NCI-H345 (cell line): ENCODE results near the gene EMP3.

ENCODE experiments used
- DNase-seq: peaks from one replicate; lab custom pipeline; 2025; lab: John Stamatoyannopoulos, UW

EMP3 gene

GRCh38 chr19:48378194-48378570, 52.8 kb downstream of the EMP3 start:
- no peak for DNase-seq

DNA sequence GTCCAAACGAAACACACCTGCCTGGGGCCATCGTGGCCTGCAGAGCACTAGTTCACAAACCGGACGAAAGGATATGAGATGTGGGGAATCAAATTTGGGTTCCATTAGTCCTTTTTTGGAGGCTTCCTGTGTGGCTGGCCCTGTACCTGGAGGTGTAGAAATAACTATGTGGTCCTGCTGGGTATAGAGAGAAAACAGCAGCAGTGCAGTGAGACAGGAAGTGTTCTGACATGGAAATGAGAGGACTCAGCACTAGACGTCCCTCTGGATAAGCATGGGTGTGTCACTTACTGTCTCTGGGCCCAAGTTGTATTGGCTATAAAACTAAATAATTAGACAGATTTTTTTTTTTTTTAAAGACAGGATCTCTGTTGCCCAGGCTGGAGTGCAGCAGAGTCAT, 53.7 kb downstream of the EMP3 start:
- no peak for DNase-seq
